ENCODE data around the gene GP1BA. TPM values are rescaled to one million over a fixed set of nuclear protein-coding genes. Genes with fewer than 3 reads are reported as not detected.

The GP1BA gene
- polyA plus RNA-seq, 1 donor from 2014 or later: not detected

DNA sequence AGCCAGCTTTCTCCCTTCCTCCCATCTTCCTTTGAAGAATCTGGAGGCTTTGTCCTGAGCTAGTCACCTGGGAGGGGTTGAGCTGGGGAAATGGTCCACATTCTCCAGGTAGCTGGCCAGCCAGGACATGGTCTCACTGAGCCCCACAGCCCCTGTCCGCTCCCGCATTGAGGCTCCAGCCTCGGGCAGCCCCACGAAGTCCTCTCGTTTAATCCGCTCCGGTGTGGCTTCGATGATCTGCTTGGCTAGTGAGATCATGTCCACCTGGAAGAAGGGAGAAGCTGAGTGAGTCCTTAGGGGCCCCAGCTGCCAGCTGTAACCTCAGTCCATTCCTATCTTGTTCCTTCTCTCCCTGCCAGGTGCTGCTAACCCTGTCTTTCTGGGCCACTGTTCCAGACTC is 38.2 kb downstream of the GP1BA start:
- Histone ChIP-seq H3K27ac (ENCODE audit: low read length) (no peak overlapping the region), H3F3A (ENCODE audit: insufficient read depth, low read length, poor library complexity, severe bottlenecking) (peaks cover 9% of the 10 kb centered on the region), H3K36me3 (ENCODE audit: insufficient read depth, low read length) (no peaks in the 10 kb centered on the region), H3K9me2 (ENCODE audit: insufficient read depth, low read length) (no peaks in the 10 kb centered on the region), H3K79me2 (replicated peaks; ENCODE audit: insufficient read depth, low read length) (no peaks in the 10 kb centered on the region), H3K4me3 (ENCODE audit: low read length) (no peak overlapping the region), H3K4me2 (ENCODE audit: low read length) (no peak overlapping the region), H3K9me3 (ENCODE audit: low read length) (no peaks in the 10 kb centered on the region), H3K9ac (ENCODE audit: low read length) (no peak overlapping the region), H4K20me1 (ENCODE audit: insufficient read depth) (no peaks in the 10 kb centered on the region), H3K27me3 (ENCODE audit: insufficient read depth, low read depth, low read length) (no peaks in the 10 kb centered on the region), H2AFZ (ENCODE audit: low read depth, low read length) (no peak overlapping the region)
- TF ChIP-seq SMC3 (conservative IDR thresholded peaks at IDR 0.05; ENCODE audit: poor library complexity) (no peak), MXI1 (conservative IDR thresholded peaks at IDR 0.05; ENCODE audit: poor library complexity, severe bottlenecking) (no peak), CTCF (IDR thresholded peaks at IDR 0.05; ENCODE audit: poor library complexity, severe bottlenecking) (no peak), POLR2AphosphoS5 (IDR thresholded peaks at IDR 0.05) (no peak), RAD21 (conservative IDR thresholded peaks at IDR 0.05) (no peak), EP300 (conservative IDR thresholded peaks at IDR 0.05; ENCODE audit: poor library complexity, severe bottlenecking) (no peak), TAF1 (IDR thresholded peaks at IDR 0.05; ENCODE audit: low read depth) (no peak), EZH2 (IDR thresholded peaks at IDR 0.05; ENCODE audit: borderline replicate concordance, insufficient read depth, low read length, poor library complexity, severe bottlenecking) (no peak)
- TF ChIP-seq, protein P1, sequence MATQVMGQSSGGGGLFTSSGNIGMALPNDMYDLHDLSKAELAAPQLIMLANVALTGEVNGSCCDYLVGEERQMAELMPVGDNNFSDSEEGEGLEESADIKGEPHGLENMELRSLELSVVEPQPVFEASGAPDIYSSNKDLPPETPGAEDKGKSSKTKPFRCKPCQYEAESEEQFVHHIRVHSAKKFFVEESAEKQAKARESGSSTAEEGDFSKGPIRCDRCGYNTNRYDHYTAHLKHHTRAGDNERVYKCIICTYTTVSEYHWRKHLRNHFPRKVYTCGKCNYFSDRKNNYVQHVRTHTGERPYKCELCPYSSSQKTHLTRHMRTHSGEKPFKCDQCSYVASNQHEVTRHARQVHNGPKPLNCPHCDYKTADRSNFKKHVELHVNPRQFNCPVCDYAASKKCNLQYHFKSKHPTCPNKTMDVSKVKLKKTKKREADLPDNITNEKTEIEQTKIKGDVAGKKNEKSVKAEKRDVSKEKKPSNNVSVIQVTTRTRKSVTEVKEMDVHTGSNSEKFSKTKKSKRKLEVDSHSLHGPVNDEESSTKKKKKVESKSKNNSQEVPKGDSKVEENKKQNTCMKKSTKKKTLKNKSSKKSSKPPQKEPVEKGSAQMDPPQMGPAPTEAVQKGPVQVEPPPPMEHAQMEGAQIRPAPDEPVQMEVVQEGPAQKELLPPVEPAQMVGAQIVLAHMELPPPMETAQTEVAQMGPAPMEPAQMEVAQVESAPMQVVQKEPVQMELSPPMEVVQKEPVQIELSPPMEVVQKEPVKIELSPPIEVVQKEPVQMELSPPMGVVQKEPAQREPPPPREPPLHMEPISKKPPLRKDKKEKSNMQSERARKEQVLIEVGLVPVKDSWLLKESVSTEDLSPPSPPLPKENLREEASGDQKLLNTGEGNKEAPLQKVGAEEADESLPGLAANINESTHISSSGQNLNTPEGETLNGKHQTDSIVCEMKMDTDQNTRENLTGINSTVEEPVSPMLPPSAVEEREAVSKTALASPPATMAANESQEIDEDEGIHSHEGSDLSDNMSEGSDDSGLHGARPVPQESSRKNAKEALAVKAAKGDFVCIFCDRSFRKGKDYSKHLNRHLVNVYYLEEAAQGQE (IDR thresholded peaks at IDR 0.05; ENCODE audit: borderline replicate concordance): no peak

DNA sequence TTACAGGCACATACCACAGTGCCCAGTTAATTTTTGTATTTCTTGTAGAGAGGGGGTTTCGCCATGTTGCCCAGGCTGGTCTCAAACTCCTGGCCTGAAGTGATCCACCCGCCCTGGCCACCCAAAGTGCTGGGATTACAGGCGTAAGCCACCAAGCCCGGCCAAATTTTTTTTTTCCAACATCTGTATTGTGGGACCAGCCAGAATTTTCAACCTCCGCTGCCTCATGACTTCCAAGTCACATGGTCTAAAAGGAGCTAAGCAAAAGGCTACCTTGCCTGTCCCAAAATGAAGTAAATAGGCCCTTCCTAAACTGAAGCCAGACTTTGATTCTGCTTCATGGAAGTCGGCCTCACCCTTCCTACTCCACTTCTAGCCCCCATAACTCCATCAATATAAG is 39.7 kb downstream of the GP1BA start:
- Histone ChIP-seq H3K9ac (ENCODE audit: low read length) (no peak overlapping the region), H4K20me1 (ENCODE audit: insufficient read depth) (no peaks in the 10 kb centered on the region), H3K27ac (ENCODE audit: low read length) (no peak overlapping the region), H3K27me3 (ENCODE audit: insufficient read depth, low read depth, low read length) (no peaks in the 10 kb centered on the region), H3K9me2 (ENCODE audit: insufficient read depth, low read length) (no peaks in the 10 kb centered on the region), H3F3A (ENCODE audit: insufficient read depth, low read length, poor library complexity, severe bottlenecking) (peaks cover 3% of the 10 kb centered on the region), H3K4me3 (ENCODE audit: low read length) (no peak overlapping the region), H3K4me2 (ENCODE audit: low read length) (no peak overlapping the region), H2AFZ (ENCODE audit: low read depth, low read length) (no peak overlapping the region), H3K9me3 (ENCODE audit: low read length) (no peaks in the 10 kb centered on the region), H3K36me3 (ENCODE audit: insufficient read depth, low read length) (no peaks in the 10 kb centered on the region), H3K79me2 (replicated peaks; ENCODE audit: insufficient read depth, low read length) (no peaks in the 10 kb centered on the region)
- TF ChIP-seq POLR2AphosphoS5 (IDR thresholded peaks at IDR 0.05) (no peak), SMC3 (conservative IDR thresholded peaks at IDR 0.05; ENCODE audit: poor library complexity) (no peak), EP300 (conservative IDR thresholded peaks at IDR 0.05; ENCODE audit: poor library complexity, severe bottlenecking) (no peak), EZH2 (IDR thresholded peaks at IDR 0.05; ENCODE audit: borderline replicate concordance, insufficient read depth, low read length, poor library complexity, severe bottlenecking) (no peak), RAD21 (conservative IDR thresholded peaks at IDR 0.05) (no peak), TAF1 (IDR thresholded peaks at IDR 0.05; ENCODE audit: low read depth) (no peak), MXI1 (conservative IDR thresholded peaks at IDR 0.05; ENCODE audit: poor library complexity, severe bottlenecking) (no peak), CTCF (IDR thresholded peaks at IDR 0.05; ENCODE audit: poor library complexity, severe bottlenecking) (no peak)
- TF ChIP-seq, protein P1 (IDR thresholded peaks at IDR 0.05; ENCODE audit: borderline replicate concordance): no peak
